Esophagus mucosa (tissue), 1 donor: ENCODE measurements around the gene CENPN. TPM values are rescaled to one million over a fixed set of nuclear protein-coding genes. Genes with fewer than 3 reads are reported as not detected.

ENCODE experiments used
- total RNA-seq: library from RNA; stranded (reverse); gene quantifications from one replicate; pipeline ENCODE4 v1.2.4, GENCODE V29; 2023
- donor health status: DM: yes; HTN: yes; CAD: no.

The CENPN gene
- total RNA-seq, 1 donor from 2014 or later = 17.6 TPM

Other genes starting within 250 kb of the CENPN start
- 5.3 TPM for gene CDYL2, start 202.6 kb upstream of the CENPN start, total RNA-seq
- 36.3 TPM for gene CMC2, start 329 bp upstream of the CENPN start, total RNA-seq
- 30.1 TPM for gene ATMIN, start 28.6 kb downstream of the CENPN start, total RNA-seq
- not detected for gene C16orf46, start 70.0 kb downstream of the CENPN start, total RNA-seq
- gene GCSH, start 89.2 kb downstream of the CENPN start, total RNA-seq = 22.7 TPM
- 0.32 TPM for gene BCO1, start 231.5 kb downstream of the CENPN start, total RNA-seq